ENCODE measurements around the gene SNX21.

- no peak for TF ChIP-seq CTCF (IDR thresholded peaks at IDR 0.05; ENCODE audit: borderline replicate concordance, extremely low read depth, low read length, poor library complexity, severe bottlenecking)
- no peak for TF ChIP-seq EZH2 (IDR thresholded peaks at IDR 0.05; ENCODE audit: borderline replicate concordance, low read depth, low read length, severe bottlenecking)
These were observed 47.6 kb downstream of the SNX21 start, which contains the start of gene ZSWIM1 for GRCh38 chr20:45880988-45881788.
